Testis (tissue), 3 donors: Measurements from ENCODE around the gene ZBTB4. TPM values are rescaled to one million over a fixed set of nuclear protein-coding genes. Genes with fewer than 3 reads are reported as not detected.

ENCODE experiments used
- DNase-seq: peaks from one replicate; pipeline ENCODE4 v3.0.0-alpha.2; 2019
- H3K27ac ChIP-seq, 2 donors: fragments of 200-600 bp; sonication (generic); one replicate each; pipeline ENCODE4 v1.5.1; 2019
- H3K27me3 ChIP-seq: fragments of 200-600 bp; sonication (generic); one replicate; pipeline ENCODE4 v1.5.1; 2019
- H3K36me3 ChIP-seq: fragments of 200-600 bp; sonication (generic); one replicate; pipeline ENCODE4 v1.5.1; 2017; ENCODE audit warnings: low read depth; ENCODE audit errors: missing control alignments
- H3K4me1 ChIP-seq: fragments of 200-600 bp; sonication (generic); one replicate; pipeline ENCODE4 v1.5.1; 2019
- H3K4me3 ChIP-seq, 2 donors: fragments of 200-600 bp; sonication (generic); one replicate each; pipeline ENCODE4 v1.5.1; 2017 to 2019
- H3K9me3 ChIP-seq: fragments of 200-600 bp; sonication (generic); one replicate; pipeline ENCODE4 v1.5.1; 2017
- CTCF ChIP-seq, 3 experiments: fragments of 450-650 bp in 2 of 3; fragments of 200-600 bp in 1 of 3; sonication (generic) in 1 of 3; IDR thresholded peaks; one replicate each; pipeline ENCODE4 v1.5.1; 2016 to 2019; ENCODE audit warnings: antibody characterized with exemption in 3 of 3, mild to moderate bottlenecking in 2 of 3, moderate library complexity in 1 of 3
- POLR2A ChIP-seq: fragments of 450-650 bp; IDR thresholded peaks from one replicate; pipeline ENCODE4 v1.6.1; 2017; ENCODE audit warnings: antibody characterized with exemption, mild to moderate bottlenecking, moderate library complexity
- WGBS, 2 donors: methylation state at CpG; one replicate each; pipeline ENCODE4 v1.1.5; 2018; 5-methylcytosine and 5-hydroxymethylcytosine counted together
- intact Hi-C: fragments of 100-400 bp; cut with DNase I; formaldehyde crosslinking; loops from one replicate; pipeline ENCODE4 v1.15.1; 2023; ENCODE audit warnings: low total_unique reads
- polyA plus RNA-seq: library from polyadenylated mRNA; stranded (reverse); fragments of 350-450 nt; fragmentation: Illumina TruSeq; extraction: RNeasy Lipid Tissue Mini Kit (QIAGEN cat#74804); gene quantifications from one replicate; pipeline ENCODE4 v1.2.3, GENCODE V29; 2014; ENCODE audit warnings: low read depth, low replicate concordance; ENCODE audit not compliant: insufficient read depth
- total RNA-seq, 2 donors: library from RNA; depleted of rRNA; stranded (reverse); fragments of >200 nt; gene quantifications; one replicate each; pipeline ENCODE4 v1.2.3, GENCODE V29; 2016

Gene ZBTB4
- total and polyA plus RNA-seq, 3 donors from 2014 or later = 34.0 to 43.4 (median 39.5) TPM

GRCh38 chr17:7509937-7510336, 30.5 kb upstream of the ZBTB4 start:
- H3K9me3 ChIP-seq = no peaks in the 10 kb centered on the region
- no peak overlapping the region for H3K27ac ChIP-seq
- H3K4me1 ChIP-seq = no peaks in the 10 kb centered on the region
- intact Hi-C loops = loop anchor here (5.0 kb wide), 1 partner anchor 47 kb away; the partner anchor contains the start of gene TNFSF13
- TF ChIP-seq CTCF (IDR thresholded peaks at IDR 0.05) (no peak), POLR2A (no peak)
- H3K4me3 ChIP-seq = no peak overlapping the region
- no peak for DNase-seq
- H3K36me3 ChIP-seq = no peaks in the 10 kb centered on the region
- WGBS, 2 donors = 65 to 78% methylated on average over 4 to 5 of the region's 5 CpGs
- no peaks in the 10 kb centered on the region for H3K27me3 ChIP-seq

- Histone ChIP-seq H3K4me3 (no peak overlapping the region), H3K27me3 (no peaks in the 10 kb centered on the region), H3K9me3 (no peaks in the 10 kb centered on the region), H3K27ac (no peak overlapping the region), H3K36me3 (peaks cover 1% of the 10 kb centered on the region), H3K4me1 (no peaks in the 10 kb centered on the region)
- intact Hi-C loops = no loop called here
- no peak for DNase-seq
- TF ChIP-seq CTCF (IDR thresholded peaks at IDR 0.05) (no peak), POLR2A (no peak)
- WGBS, 2 donors = 91 to 93% methylated on average over 9 of the region's 9 CpGs
These were observed 29.4 kb upstream of the ZBTB4 start for GRCh38 chr17:7508846-7509245.

GRCh38 chr17:7508145-7508544, 28.7 kb upstream of the ZBTB4 start:
- no peak overlapping the region for H3K27ac ChIP-seq
- no peaks in the 10 kb centered on the region for H3K9me3 ChIP-seq
- no peaks in the 10 kb centered on the region for H3K27me3 ChIP-seq
- no peak overlapping the region for H3K4me3 ChIP-seq
- 41 to 66% methylated on average over 10 to 11 of the region's 11 CpGs for WGBS, 2 donors
- H3K4me1 ChIP-seq = no peaks in the 10 kb centered on the region
- TF ChIP-seq CTCF (IDR thresholded peaks at IDR 0.05) = no peak
- TF ChIP-seq POLR2A = no peak
- H3K36me3 ChIP-seq = peaks cover 4% of the 10 kb centered on the region
- intact Hi-C loops = no loop called here
- DNase-seq = no peak

GRCh38 chr17:7503521-7503920, 24.1 kb upstream of the ZBTB4 start:
- Histone ChIP-seq H3K27me3 (no peaks in the 10 kb centered on the region), H3K9me3 (no peaks in the 10 kb centered on the region), H3K4me3 (no peak overlapping the region), H3K27ac (no peak overlapping the region), H3K36me3 (peaks cover 12% of the 10 kb centered on the region), H3K4me1 (no peaks in the 10 kb centered on the region)
- intact Hi-C loops = no loop called here
- DNase-seq = no peak
- TF ChIP-seq CTCF (IDR thresholded peaks at IDR 0.05) (no peak), POLR2A (no peak)
- 89 to 96% methylated on average over 8 of the region's 8 CpGs for WGBS, 2 donors

- Histone ChIP-seq H3K4me1 (no peaks in the 10 kb centered on the region), H3K27ac (no peak overlapping the region), H3K27me3 (no peaks in the 10 kb centered on the region), H3K9me3 (no peaks in the 10 kb centered on the region), H3K4me3 (no peak overlapping the region), H3K36me3 (peaks cover 12% of the 10 kb centered on the region)
- intact Hi-C loops = no loop called here
- WGBS, 2 donors = 83 to 88% methylated on average over 7 to 14 of the region's 14 CpGs
- DNase-seq = no peak
- no peak for TF ChIP-seq POLR2A
These were observed 23.6 kb upstream of the ZBTB4 start for GRCh38 chr17:7502987-7503386.
